NCI-H526 (cell line): ENCODE results near the gene USP17L17.
"Not testable (repeated sequence)": the region's sequence is repeated elsewhere in the genome, so short reads cannot be mapped to it uniquely, and the experiment has no call there.

Source experiments
- DNase-seq, 2 experiments: peaks; one replicate each; lab custom pipeline; 2025; lab: John Stamatoyannopoulos, UW

USP17L17 gene

GRCh38 chr4:9243579-9243978, at the start of gene USP17L17:
TSS of gene USP17L17 (plus strand) at chr4:9243879. CDS start at chr4:9243879, 0 bp downstream.
- not testable (repeated sequence) for DNase-seq

- DNase-seq, result not testable (repeated sequence)
Observed at GRCh38 chr4:9210357-9210756, 33.3 kb upstream of the USP17L17 start, which contains the start of gene USP17L10. TSS of gene USP17L10 (plus strand) at chr4:9210657. CDS start at chr4:9210657, 0 bp downstream.

GRCh38 chr4:9214701-9215100, 29.0 kb upstream of the USP17L17 start:
- not testable (repeated sequence) for DNase-seq

- not testable (repeated sequence) for DNase-seq
Observed at GRCh38 chr4:9215105-9215504, 28.6 kb upstream of the USP17L17 start, which contains the start of gene USP17L11. TSS of gene USP17L11 (plus strand) at chr4:9215405. CDS start at chr4:9215405, 0 bp downstream.

- not testable (repeated sequence) for DNase-seq
Observed at GRCh38 chr4:9219852-9220251, 23.8 kb upstream of the USP17L17 start, which contains the start of gene USP17L12. TSS of gene USP17L12 (plus strand) at chr4:9220152. CDS start at chr4:9220152, 0 bp downstream.

GRCh38 chr4:9224596-9224995, 19.1 kb upstream of the USP17L17 start, which contains the start of gene USP17L13:
TSS of gene USP17L13 (plus strand) at chr4:9224896. CDS start at chr4:9224896, 0 bp downstream.
- DNase-seq, result not testable (repeated sequence)

- not testable (repeated sequence) for DNase-seq
Observed at GRCh38 chr4:9230249-9230648, 13.4 kb upstream of the USP17L17 start.

- DNase-seq, result not testable (repeated sequence)
Observed at GRCh38 chr4:9234085-9234484, 9.6 kb upstream of the USP17L17 start, which contains the start of gene USP17L15. TSS of gene USP17L15 (plus strand) at chr4:9234385. CDS start at chr4:9234385, 0 bp downstream.

GRCh38 chr4:9238461-9238860, 5.2 kb upstream of the USP17L17 start:
- DNase-seq, result not testable (repeated sequence)

GRCh38 chr4:9247953-9248680, 4.4 kb downstream of the USP17L17 start, which contains the start of gene USP17L18:
TSS of gene USP17L18 (plus strand) at chr4:9248630. CDS start at chr4:9248630, 0 bp downstream.
- DNase-seq, result not testable (repeated sequence)

- not testable (repeated sequence) for DNase-seq
Observed at GRCh38 chr4:9253078-9253477, 9.4 kb downstream of the USP17L17 start, which contains the start of gene USP17L19. TSS of gene USP17L19 (plus strand) at chr4:9253378. CDS start at chr4:9253378, 0 bp downstream.

GRCh38 chr4:9257824-9258223, 14.1 kb downstream of the USP17L17 start, which contains the start of gene USP17L20:
TSS of gene USP17L20 (plus strand) at chr4:9258124. CDS start at chr4:9258124, 0 bp downstream.
- DNase-seq, result not testable (repeated sequence)

GRCh38 chr4:9262572-9262971, 18.9 kb downstream of the USP17L17 start, which contains the start of gene USP17L21:
TSS of gene USP17L21 (plus strand) at chr4:9262872. CDS start at chr4:9262872, 0 bp downstream.
- DNase-seq, result not testable (repeated sequence)

GRCh38 chr4:9267319-9267718, 23.6 kb downstream of the USP17L17 start, which contains the start of gene USP17L22:
TSS of gene USP17L22 (plus strand) at chr4:9267619. CDS start at chr4:9267619, 0 bp downstream.
- not testable (repeated sequence) for DNase-seq

- DNase-seq, result not testable (repeated sequence)
Observed at GRCh38 chr4:9271719-9272118, 28.0 kb downstream of the USP17L17 start.
